ENCODE data around the gene NUP205.
A peak's percentile ranks its signal among the peaks of the same experiment; 100 is the strongest.
"Not testable (repeated sequence)": the region's sequence is repeated elsewhere in the genome, so short reads cannot be mapped to it uniquely, and the experiment has no call there.

The NUP205 gene

DNA sequence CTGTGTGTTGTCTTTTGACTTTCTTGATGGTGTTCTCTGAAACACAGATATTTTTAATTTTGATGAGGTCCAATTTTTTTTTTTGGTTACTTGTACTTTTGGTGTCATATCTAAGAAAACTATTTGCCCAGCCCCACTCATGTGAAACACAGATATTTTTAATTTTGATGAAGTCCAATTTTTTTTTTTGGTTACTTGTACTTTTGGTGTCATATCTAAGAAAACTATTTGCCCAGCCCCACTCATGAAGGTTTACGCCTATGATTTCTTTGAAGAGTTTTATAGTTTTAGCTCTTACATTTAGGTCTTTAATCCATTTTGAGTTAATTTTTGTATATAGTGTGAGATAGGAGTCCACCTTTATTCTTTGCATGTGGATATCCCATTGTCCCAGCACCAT, 109.9 kb downstream of the NUP205 start:
- not testable (repeated sequence) for DNase-seq (ENCODE audit: low read depth)

DNA sequence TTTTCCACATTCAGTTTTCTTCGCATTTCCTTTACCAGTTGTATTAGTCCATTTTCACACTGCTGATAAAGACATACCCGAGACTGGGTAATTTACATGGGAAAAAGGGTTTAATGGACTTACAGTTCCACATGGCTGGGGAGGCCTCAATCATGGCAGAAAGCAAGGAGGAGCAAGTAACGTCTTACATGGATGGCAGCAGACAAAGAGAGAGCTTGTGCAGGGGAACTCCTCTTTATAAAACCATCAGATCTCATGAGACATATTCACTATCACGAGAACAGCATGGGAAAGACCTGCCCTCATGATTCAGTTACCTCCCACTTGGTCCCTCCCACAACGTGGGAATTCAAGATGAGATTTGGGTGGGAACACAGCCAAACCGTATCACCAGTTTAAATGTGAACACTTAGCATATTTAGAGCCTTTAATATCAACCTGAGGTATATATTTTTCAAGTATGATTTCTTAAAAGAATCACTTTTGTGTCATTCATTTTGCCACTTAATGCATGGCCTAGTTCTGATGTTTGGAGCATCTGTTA, 111.2 kb downstream of the NUP205 start:
- DNase-seq (ENCODE audit: low read depth): not testable (repeated sequence)

- no peak for DNase-seq (ENCODE audit: low read depth)
Measured at GRCh38 chr7:135669774-135670173, 112.1 kb downstream of the NUP205 start.

DNA sequence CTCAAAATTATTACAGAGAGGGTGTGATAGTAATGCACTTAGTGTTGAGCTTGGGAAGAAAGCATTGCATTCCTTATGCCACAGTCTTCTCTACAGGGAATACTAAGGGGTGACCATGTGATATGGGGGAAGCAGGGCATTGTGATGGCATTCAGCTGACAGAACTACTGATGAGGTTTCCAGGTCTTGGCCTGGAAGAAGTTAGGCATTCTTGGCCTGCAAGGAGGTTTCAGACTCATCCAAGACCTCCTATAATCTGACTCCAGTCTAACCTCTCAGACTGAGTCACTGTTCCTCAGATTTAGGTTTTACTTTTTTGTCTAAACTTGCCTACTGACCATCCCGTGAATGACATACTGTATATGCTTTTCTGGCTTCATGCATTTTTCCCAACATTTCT, 112.5 kb downstream of the NUP205 start:
- DNase-seq (ENCODE audit: low read depth): no peak

GRCh38 chr7:135672560-135673359, 115.0 kb downstream of the NUP205 start:
- peak; percentile 32 for DNase-seq (ENCODE audit: low read depth)

GRCh38 chr7:135673360-135673706, 115.6 kb downstream of the NUP205 start:
- no peak for DNase-seq (ENCODE audit: low read depth)

DNA sequence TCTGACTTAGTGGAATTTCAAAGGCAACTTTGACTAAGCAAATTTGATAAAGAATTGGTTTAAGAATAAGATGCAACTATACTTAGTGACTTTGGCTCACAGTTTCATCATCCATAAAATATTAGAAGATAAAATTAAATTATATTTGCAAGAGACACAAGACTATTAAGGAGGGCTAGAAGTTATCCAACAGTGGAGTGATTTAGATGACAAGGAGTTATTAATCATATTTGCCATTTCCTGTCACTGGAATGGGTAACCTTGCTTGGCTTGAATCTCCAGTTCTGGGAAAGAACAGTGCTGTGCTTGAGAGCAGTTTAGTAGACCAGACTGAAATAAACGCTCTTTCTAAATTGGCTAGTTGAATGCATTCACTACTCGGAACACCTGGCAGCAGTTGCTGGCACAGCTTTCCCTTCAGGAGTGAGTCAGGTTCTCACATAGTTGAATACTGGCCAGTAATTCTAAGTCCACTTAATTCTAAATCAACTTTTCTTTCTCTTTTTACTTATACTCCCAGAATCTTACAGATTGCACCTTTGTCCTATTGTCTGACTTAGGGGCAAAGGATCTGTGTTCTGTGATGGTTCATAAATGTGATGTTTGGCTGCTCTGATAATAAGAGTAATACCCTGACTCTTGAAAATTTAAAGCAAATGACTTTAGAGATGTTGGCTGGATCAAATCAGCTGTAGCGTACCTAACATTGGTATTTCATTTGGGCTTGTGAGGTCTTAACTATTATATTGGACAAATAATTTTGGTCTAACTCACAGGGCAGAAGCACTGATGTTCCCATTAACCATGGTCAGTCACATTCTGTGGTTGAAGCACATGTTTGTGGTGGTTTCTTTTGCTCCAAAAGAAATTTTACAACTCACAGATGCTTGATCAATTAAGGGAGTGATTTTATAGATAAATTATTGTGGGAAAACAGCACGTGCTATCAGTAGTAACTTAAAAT, 121.2 kb downstream of the NUP205 start:
- DNase-seq (ENCODE audit: low read depth): no peak

DNA sequence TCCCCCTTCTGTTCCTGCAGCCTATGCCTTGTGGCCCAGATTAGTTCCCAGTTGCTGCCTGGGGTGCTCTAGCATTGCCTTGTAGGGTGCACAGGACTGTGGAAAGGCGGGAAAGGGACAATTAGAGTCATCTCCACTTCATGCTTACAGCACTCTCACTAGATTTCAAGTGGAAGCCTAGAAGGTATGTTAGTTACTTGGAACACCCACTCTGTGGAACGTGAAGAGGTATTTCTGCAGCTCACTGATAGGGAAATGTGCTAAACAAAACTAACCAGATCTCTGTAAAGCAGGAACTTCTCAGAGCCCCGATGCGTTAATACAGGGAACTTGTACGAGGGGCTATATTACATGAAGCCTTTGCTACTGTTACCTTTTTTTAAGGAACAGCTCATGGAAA, 124.0 kb downstream of the NUP205 start:
- DNase-seq (ENCODE audit: low read depth): no peak

DNA sequence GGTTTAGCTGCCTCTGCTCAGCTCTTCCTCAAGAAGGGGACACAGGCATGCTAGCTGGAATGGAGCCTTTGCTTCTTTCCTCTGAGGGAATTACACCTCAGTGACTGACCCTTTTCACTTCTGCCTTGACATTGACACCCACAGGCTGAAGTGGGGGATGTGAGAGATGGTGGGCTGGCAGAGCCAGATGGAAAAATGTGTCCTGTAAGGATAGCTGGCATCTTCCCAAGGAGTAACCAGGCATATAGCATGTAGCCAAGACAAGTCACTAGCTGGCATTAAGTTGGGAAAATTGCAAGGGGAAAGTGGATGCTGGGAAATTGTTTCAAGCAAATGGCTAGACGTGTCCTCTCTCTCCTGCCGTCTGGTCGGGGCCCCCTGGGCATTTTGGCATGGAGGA, 124.5 kb downstream of the NUP205 start:
- DNase-seq (ENCODE audit: low read depth): no peak

DNA sequence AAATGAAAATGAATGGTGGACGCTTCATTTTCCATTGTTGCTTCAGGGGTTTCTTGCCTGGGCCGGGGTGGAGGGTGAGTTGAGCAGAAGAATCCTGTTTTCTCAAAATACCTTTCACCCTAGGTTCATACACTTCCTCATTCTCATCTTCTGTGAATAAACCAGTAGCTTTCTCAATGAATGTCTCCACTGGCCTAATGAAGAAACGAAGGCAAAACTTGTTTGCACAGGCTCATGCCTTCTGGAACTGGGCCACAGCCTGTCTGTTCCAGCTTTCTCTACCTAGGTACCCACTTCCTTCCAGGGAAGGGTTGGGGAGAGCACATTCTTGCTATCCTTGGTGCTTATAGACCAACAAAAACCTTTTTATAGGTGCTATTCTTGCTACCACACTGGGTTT, 125.9 kb downstream of the NUP205 start:
- DNase-seq (ENCODE audit: low read depth): no peak

DNA sequence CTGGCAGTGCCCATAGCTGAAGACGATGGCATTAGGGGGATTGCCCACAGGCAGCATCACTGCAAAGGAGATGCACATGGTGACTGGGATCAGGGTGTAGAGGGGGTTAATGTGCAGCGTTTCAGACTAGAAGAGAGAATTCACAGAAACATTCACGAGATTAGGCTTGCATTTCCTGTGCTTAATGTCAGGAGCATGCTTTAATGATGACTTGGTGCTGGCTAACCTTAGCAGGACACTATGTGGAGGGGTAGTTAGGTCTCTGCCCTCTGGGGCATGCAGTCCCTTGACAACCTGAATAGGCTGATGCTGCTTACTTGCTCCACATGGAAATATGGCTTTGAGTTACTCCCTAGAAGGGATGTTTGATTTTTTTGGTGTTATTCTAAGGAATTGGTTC, 126.4 kb downstream of the NUP205 start:
- DNase-seq (ENCODE audit: low read depth): no peak

DNA sequence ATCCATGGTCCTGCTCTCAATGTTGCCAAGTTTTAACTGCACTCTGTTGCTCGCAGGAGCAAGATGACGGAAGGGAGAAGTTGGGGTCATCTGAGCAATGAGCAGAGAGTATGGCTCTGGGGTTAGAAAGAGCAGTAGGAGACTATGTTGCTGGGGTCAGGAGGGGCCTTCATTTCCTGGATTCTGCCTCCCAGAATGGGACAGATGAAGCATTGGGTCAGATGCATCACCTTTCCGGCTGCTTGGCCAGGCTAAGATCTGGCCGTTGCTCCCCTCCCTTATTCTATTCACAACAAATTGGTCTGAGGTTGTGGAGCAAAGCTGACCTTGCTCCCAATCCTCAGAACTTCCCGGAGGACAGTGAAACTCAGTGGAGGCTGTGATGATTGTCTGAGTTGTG, 127.0 kb downstream of the NUP205 start:
- DNase-seq (ENCODE audit: low read depth): no peak

GRCh38 chr7:135685306-135686084, 127.8 kb downstream of the NUP205 start:
- DNase-seq (ENCODE audit: low read depth): no peak

DNA sequence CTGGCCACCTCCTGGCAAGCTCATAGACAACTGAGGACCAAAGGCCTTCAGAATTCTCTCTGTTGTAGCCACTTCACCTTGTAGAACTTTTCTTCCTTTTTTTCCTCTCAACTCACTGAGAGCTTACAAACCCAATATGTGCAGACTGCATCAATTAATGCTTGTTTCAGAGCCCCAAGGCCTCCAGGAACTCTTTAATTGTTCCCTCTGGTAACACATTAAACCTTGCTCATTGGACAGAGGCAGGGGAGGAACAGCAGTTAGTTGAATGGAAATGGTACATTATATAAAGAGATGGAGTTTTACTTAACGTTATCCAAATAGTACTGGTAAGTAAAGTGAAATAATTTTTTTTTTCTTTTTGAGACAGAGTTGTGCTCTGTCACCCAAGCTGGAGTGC, 129.7 kb downstream of the NUP205 start:
- no peak for DNase-seq (ENCODE audit: low read depth)

GRCh38 chr7:135690566-135690965, 132.8 kb downstream of the NUP205 start:
- DNase-seq (ENCODE audit: low read depth): no peak

- DNase-seq (ENCODE audit: low read depth): no peak
Measured at GRCh38 chr7:135692055-135692454, 134.3 kb downstream of the NUP205 start.

GRCh38 chr7:135692606-135693005, 134.9 kb downstream of the NUP205 start:
- DNase-seq (ENCODE audit: low read depth): not testable (repeated sequence)

GRCh38 chr7:135693558-135693957, 135.8 kb downstream of the NUP205 start:
- no peak for DNase-seq (ENCODE audit: low read depth)

DNA sequence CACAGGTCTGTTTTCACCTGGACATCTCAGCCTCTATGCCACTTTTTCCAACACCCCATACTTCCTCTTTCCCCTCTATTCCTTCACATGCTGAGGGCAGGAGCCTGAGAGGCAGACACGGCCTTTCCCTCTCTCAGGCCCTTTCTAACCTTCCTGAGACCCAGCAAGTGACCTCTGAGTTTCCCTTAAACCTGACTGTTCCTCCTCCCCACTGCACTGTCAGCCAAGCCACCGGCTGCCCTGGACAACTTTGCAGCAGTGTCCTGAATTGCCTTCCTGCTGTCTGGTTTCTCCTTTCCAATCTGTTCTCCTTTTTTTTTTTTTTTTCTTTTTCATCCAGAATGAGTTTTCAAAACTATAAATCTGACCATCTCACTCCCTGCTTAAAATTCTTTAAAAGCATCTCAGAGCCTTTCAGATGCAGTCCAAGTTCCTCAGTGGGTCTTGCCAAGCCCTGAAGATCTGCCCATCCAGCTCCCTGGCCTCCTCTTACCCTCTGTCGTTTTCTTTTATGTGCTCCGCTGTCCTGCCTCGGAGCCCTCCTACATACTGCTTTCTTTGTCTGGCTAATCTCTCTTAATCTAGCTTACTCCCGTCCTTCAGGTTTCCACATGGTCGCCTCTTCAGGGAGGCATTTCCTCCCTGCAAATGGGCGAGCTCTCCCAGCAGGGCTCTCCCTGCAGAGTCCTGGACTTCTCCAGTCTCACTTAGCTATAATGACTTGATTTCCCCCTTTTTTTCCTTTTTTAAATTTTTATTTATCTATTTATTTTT, 139.7 kb downstream of the NUP205 start:
- DNase-seq (ENCODE audit: low read depth): no peak

Measured in CMK (cell line).